Kasumi-1 (cell line): ENCODE measurements around the gene CRIP1.
A peak's percentile ranks its signal among the peaks of the same experiment; 100 is the strongest.

Experiments
- DNase-seq, 2 experiments: peaks; one replicate each; lab custom pipeline; 2025; lab: John Stamatoyannopoulos, UW

CRIP1 gene, protein sequence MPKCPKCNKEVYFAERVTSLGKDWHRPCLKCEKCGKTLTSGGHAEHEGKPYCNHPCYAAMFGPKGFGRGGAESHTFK

DNA sequence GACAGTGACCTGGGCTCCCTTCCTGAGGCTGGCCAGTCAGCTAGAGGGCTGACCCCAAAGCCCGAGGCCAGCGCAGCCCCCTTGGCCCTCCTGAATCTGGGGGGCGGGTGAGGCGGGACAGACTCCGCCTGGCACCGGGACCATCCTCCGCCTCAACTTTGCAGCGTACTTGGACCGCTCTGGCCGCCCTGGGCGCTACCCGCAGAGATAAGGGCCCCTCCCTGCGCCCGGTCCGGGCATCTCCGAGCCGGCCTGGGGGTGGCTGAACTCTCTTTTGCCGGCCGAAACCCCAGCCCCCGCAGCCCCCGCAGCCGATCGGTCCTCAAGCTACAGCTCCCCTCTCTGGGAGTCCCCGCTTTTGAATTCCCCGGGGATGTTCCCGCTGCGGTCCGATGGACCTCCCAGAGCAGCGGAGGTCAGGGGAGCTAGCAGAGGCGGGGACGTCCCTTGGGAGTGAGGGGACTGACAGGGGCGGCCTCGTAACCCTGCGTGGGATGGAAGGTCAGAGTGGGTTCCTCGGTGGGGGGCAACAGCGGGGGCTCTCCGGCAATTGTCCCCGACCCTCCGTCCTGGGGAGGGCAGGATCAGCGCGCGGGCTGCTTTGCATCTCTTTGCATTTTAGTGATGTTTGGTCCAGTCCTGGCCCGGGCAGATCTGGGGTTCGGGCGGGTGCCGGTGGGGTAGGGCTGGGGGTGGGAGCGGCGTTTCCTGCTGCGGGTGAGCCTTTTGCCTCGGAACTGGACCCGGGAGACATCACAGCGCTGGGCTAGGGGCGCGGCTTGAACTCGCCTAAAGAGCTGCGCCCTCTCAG is at the start of gene CRIP1:
Gene CRIP1, plus strand, starts transcription at position 724 of the 811 bp plus-strand sequence. CDS start 374 bp downstream, outside the sequence.
- DNase-seq = no peak

DNA sequence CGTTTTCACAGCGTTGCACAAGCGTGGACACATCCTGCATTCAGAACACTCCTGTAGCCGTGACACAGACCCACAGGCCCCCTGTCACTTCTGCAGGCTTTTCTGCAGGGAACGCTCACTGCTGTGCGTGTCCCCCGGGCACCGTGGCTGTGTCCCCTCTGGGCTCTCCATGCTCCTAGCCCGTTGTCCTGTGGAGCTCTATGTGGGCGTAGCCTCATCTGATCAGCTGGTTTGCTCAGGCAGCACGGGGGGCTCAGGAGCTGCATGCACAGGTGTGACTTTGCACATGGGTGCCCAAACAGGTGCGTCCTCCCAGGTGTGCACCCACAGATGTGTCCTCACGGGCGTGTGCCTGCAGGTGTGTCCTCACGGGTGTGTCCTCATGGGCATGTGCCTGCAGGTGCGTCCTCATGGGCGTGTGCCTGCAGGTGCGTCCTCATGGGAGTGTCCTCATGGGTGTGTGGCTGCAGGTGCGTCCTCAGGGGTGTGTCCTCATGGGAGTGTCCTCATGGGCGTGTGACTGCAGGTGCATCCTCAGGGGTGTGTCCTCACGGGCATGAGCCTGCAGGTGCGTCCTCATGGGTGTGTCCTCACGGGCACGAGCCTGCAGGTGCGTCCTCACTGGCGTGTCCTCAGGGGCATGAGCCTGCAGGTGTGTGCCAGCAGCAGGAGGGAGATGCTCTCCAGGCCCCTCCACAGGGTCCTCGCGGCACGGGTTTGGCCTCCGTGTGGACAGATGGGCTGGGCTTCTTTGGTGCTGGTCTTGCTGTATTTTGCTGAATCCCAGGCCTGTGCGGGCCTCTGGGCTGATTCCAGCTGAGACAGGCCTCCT is 49.6 kb upstream of the CRIP1 start:
- no peak for DNase-seq

DNA sequence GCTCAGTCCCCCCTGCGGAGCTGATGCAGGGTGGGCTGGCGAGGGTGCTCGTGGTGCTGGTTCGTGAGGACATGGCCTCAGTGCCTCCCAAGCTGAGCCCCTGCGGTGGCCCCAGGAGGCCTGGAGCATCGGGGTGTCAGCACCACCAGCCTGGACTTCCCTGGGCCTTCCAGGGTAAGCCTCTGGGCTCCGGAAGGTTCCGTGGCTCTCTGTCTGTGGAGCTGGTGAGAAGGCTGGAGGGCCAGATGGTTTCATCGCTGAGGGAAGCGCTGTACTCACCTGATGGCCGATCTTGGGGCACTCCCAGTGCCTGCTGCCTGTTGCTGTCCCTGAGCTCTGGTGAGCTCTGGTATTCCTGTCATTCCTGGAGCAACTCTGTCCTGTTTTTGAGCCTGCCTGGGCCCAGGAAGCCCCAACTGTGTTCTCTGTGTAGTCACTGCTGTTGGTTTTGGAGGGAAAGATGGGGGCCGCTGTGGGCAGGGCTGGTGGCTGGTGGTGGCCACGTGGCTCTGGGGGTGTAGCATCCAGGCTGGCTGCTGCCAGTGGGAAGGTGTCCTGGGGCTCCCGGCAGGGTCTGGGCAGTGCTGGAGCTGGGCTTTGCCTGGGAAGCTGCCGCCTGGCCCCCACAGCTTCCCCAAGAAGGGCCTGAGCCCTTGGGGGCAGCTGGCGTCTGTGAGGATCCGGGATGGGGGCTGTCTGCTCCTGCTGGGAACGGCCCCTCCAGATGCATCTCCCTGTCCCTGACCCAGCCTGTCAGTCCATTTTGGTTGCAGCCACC is 48.8 kb upstream of the CRIP1 start:
- no peak for DNase-seq

DNA sequence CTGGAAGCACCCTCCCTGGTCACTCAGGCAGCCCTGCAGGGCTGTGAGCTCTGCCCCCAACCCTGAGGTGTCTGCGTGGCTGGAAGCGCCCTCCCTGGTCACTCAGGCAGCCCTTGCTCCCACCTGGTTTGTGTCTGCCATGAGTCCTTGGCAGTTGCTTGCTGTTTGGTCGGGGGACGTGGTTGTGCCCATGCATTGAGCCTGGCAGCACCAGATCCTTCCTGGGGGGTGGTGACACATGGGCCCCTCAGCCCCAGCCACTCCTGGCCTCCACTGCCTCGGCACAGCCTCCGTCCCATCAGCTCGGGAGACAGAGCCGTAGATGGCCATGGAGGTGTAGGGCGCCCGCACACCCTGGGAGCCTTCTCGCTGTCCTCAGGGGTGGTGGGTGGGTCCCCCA is 47.5 kb upstream of the CRIP1 start:
- no peak for DNase-seq

DNA sequence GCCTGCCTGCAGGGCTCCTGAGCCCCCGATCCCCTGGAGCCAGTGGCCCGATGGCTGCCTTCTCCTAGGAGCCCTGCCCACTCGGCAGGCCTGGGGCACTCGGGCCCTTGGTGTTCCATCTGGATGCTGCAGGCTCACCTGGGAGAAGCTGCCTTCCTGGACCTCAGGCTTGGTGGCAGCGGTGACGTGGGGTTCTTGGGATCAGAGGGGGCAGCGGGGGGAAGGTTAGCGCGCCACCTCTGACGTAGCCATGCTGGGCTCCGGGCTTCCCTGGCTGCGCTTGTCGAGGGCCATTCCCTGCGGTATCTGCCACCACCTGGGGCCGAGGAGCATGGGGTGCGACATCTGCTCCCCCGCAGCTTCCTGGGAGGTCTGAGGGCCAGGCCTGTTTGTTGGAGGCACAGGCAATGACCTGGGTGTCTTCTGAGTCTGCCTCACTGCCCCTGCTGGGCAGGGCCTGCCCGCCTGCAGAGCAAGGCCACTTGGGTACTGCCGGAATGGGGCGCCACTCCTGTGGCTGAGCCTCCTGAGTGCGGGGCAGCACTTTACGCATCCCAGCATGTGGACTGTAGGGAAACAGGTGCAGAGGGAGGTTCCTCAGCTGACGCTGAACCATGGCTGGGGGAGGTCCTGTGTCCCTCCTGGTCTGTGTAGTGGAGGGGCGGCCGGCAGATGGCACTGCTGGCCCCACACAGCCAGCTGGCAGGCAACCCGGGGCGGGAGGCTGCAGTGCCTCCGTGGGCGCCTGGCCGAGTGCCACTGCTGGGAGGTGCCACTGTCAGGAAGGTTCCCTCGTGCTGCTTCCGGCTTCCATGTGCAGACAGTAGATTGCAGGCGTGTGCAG is 46.8 kb upstream of the CRIP1 start:
- DNase-seq = no peak

DNA sequence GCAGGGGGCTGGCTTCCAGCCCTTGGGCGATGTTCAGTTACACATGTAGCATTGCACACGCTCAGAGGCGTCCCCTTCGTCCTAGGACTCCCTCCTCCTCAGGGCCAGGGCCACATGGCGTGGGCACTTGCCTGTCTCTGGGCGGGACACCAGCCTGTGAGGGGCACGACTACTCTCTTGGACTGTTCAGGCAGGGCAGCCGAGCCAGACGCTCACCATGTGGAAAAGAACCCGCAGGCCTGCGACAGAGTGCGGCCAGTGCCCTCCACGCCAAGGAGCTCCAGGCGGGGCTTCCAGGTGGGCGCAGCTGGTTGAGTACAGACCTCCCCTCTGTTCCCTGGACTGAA is 46.2 kb upstream of the CRIP1 start:
- DNase-seq = no peak

DNA sequence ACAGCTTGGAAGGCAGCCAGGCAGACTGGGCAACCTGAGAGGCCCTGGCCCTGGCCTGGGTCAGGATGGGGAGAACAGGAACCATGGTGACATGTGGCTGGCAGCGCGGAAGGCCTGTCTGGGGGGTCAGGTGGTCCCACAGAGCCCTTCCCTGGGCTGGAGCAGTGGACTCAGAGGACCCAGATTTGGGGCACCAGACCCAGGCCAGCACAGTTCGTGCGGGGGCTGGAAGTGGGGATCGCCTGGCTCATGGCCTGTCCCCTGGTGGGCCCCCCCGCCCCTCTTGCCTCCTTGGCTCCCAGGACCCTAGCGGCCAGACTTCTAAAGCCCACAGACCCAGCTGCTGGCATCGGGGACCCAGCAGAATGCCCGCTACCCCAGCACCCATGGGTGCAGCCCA is 45.7 kb upstream of the CRIP1 start:
- no peak for DNase-seq

DNA sequence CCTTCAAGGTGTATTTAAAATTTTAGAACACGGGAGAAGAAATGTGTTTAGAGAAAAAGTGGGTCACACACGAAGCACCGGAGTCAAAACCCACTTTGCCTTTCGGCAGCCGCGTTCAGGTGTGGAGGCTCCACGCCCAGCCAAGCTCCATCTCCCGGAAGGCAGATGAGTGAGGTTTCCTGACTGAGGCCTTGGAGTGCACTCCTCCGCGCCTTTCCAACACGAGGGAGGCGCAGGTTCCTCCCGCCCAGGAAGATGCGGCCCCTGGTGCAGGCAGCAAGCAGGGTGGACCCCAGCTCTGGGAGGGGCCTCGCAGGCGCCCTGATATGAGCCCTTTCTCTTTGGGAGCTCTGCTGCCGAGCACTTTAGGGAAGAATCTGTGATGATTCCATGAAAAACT is 44.6 kb upstream of the CRIP1 start:
- no peak for DNase-seq

DNA sequence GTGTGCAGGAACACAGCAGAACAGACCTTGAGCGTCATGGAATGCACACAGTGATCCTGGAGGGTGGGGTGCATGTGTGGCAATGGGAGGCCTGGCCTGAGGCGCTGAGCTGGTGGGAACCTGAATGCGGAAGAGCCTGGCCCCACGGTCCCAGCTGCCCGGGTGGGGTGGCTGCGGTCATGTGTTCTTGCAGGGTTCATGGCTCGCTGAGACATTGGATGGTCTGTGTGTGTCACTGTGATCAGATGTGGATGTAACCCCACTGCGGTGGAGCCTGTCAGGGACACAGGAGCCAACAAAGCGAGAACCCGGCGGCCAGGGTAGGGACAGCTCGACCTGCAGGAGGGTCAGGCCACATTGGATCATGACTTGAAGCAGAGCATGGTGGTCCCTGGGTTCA is 43.9 kb upstream of the CRIP1 start:
- DNase-seq = no peak

DNA sequence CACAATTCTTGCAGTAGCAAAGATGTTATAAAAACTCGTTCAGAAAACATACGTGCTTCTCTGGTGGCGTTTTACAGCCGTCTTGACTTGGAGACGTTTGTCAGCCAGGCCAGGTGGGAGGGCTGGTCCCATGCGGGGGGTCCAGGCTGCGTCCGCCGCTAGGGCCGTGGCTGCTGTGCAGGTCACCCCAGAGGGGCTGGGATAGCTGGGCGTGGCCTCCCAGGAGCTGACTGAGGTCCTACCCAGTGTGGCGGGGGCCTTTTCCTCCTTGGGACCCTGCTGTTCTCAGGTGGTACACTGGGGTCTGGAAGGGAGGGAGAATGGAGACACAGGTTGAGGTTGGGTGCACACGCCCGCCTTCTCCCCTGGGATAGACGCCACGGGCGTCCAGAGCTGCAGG is 41.8 kb upstream of the CRIP1 start:
- DNase-seq = no peak

DNA sequence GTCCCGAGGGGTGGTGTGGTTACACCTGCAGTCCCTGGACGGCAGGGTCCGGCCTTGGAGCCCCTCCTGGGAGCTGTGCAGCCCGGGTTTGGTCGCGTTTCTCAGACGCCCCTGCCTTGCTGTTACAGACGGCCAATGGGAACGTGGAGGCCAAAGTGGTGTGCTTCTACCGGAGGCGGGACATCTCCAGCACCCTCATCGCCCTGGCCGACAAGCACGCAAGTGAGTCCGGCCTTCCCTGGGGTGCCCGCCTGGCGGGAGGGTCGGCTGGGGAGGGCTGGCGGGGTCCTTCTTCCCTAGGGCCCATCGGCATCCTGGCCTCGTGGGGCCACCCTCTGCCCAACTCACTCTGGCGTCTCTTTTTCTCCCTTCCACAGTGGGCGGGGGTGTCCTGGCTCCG is 41.4 kb upstream of the CRIP1 start:
- DNase-seq = no peak

DNA sequence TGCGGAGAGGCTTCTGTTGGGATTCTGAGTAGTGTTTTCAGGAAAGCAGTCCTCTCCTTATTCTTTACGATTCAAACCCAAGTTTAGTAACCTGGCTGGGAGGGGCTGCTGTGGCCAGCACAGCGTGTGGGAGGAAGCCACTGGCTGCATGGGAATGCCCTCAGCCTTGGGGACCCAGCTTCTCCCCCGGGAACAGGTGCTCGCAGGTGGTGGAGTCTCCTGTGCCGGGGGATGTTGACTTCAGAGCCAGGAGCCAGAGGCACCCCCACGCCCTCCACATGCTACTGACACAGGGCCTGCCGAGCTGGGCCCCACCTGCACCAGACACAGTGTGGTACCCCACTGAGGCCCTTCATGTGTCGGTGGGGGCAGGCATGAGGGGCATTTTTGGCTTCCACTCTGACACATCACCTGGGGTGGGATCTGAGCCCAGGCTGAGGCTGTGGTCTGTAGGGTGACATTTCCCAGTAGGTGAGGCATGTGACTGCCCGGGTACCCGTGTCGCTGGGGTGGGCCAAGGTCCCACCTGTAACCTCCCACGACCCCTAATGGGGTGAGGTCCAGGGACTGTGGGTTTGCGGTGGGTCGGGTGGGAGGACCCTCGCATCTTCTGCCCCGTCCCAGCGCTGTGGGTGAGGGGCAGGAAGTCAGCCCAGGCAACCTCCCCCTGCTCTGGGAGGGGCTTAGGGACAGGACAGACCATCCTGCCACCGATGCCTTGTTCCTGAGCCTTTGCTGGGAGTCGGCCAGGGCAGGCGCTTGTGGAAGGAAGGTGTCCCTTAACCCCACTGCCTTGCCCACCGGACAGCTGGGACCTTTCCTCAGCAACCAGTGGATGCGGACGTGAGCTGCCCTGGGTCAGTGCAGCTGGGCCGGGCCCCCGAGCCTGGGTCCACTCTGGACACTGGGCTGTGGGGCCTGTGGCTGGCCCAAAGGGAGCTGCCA is 40.5 kb upstream of the CRIP1 start:
- DNase-seq = no peak

DNA sequence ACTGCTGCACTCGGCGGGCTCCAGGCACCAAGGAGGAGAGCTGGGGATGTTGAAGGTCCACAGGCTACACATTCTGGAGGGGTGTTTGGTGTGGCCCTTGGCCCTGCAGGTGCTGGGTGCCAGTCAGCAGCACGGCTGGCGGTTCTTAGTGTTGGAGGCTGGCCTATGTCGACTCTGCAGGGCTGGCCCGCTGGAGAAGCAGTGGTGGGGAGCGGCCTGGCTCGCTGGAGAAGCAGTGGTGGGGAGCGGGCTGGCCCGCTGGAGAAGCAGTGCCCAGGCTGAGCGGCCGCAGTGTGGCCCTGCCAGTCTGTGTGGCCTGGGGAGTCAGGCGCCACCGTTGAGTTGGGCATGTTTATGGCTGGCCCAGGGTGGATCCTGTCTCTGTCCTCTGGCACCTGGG is 39.7 kb upstream of the CRIP1 start:
- no peak for DNase-seq

DNA sequence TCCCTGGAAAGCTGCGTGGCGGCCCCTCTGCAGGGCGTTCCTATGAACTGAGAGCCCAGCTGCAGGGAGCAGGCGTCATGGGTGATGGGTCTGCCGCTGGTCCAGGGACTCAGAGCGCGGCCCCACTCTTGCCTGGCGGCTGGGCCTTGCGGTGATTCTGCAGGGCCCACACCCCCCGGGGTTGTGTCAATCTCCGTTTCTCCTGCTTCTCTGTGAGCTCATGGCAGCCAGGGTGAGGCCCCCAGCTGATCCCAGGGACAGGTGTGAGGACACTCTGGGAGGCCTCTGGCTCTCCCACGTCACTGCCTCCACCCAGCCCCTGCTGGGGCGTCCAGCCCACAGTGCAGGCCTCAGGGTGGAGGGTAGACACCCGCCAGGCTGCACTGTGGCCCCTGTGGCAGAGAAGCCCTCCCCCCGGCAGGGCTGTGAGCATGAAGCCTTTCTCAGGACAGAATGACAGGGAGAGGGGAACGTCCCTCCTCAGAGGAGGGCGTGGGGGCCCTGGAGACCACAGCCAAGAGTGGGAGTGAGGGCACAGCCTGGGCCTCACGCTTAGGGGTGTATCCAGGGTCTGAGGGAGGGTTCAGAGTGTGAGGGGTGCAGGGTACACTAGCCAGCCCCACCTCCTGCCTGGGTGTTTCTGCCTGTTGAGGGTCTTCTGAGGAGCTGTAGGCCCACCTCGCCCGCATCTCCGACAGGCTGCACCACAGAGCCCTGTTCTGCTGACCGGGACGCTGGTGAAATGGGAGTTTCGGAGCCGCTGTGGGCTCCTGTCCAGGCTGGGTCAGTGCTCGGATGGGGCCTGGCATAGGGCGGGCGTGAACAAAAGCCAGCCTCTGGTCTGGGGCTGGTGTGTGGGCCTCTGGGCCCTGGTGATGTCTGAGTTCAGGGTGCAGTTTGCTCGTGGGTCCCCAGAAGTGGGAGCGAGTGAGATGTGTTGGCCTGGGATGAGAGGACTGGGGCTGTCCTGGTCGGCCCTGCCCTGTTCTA is 38.7 kb upstream of the CRIP1 start:
- DNase-seq = no peak

DNA sequence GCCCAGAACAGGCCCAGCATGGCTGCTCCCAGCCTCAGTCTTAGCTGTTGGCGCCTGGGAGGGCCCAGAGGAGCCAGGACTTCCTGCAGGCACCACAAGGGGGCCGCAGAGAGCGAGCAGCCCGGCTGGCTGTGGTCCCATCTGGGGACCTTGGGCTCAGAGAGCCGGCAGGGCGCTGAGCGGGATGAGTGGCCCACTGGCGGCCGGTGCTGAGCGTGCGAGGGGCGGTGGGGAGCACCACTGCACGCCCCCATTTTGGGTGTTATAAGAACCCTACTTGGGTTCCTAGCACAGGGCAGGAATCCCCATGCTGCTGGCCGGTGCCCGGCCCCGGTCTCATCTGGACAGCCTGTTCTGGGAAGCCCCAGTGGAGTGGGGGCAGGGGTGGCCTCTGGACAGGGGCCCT is 38.0 kb upstream of the CRIP1 start:
- peak; percentile 16 to 17 for DNase-seq

DNA sequence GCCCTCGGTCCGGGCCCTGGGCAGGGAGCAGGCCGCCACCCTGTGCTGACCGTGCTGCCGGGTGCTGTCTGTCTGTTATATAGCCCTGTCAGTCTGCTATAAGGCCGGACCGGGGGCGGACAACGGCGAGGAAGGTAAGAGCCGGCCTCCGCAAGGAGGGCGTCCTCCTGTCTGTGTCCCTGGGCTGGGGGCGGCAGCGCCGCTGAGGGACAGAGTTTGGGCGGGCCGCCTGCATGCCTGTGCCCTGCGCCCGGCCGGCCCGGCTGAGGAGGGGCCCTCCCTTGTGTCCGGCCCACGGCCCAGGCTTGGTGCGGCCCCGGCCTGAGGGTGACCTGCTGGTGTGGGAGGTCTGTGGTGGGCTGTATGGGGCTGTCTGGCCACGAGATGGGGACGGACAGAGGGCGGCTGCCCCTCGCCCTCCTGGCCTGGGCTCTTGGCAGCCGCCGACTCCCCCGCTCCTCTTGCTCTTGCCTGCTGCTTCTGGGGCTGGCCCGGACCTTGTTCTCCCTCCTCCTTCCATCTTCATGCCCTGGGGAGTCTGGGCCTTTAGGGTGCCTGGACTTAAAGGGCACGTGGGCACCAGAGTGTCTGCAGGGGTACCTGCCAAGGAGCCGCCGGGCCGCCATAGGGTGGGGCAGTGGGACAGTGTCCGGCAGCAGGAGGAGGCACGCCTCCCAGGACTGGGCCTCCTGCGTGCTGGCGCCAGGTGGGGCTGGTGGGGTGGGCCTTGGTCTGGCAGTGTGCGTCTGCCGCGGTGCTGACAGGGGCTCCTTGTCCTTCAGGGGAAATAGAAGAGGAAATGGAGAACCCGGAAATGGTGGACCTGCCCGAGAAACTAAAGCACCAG is 37.2 kb upstream of the CRIP1 start:
- no peak for DNase-seq

DNA sequence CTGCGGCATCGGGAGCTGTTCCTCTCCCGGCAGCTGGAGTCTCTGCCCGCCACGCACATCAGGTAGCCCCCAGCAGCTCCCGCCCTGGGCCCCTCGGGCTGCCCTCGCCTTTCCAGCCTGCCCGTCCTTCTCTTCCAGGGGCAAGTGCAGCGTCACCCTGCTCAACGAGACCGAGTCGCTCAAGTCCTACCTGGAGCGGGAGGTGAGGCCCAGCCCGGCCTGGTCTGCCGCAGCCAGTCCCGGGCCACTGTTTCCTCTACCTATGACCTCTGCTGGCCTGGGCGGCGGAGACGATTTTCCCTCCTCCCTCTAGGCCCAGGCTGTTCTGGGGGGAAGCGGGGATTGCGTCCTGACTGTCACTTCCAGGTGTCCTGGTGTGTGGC is 36.6 kb upstream of the CRIP1 start:
- no peak for DNase-seq
